Tibial nerve (tissue), 4 donors: Measurements from ENCODE around the gene GNG10. TPM values are rescaled to one million over a fixed set of nuclear protein-coding genes. Genes with fewer than 3 reads are reported as not detected.

Experiments
- DNase-seq, 2 donors: peaks; one replicate each; pipeline ENCODE4 v3.0.0-alpha.2; 2019; ENCODE audit warnings: low spot score in 2 of 2
- H3K27ac ChIP-seq, 4 donors: fragments of 200-600 bp; sonication (generic) in 3 of 4; one replicate each; pipeline ENCODE4 v1.5.1; 2017 to 2019; ENCODE audit warnings: mild to moderate bottlenecking in 1 of 4
- H3K27me3 ChIP-seq, 2 donors: fragments of 200-600 bp; sonication (generic) in 1 of 2; one replicate each; pipeline versions ENCODE4 v1.5.1 to v1.6.0; 2017 to 2019
- H3K36me3 ChIP-seq, 3 donors: fragments of 200-600 bp; sonication (generic); one replicate each; pipeline ENCODE4 v1.5.1; 2018 to 2019
- H3K4me1 ChIP-seq, 4 donors: fragments of 200-600 bp; sonication (generic) in 3 of 4; one replicate each; pipeline ENCODE4 v1.5.1; 2017 to 2019
- H3K4me3 ChIP-seq, 4 donors: fragments of 200-600 bp; sonication (generic) in 3 of 4; one replicate each; pipeline ENCODE4 v1.5.1; 2017 to 2019; ENCODE audit warnings: mild to moderate bottlenecking in 1 of 4, moderate library complexity in 1 of 4
- H3K9me3 ChIP-seq, 4 donors: fragments of 200-600 bp; sonication (generic) in 3 of 4; one replicate each; pipeline ENCODE4 v1.5.1; 2017 to 2019
- CTCF ChIP-seq, 5 experiments: fragments of 200-600 bp in 3 of 5; fragments of 450-650 bp in 2 of 5; sonication (generic) in 3 of 5; IDR thresholded peaks; one replicate each; pipeline ENCODE4 v1.5.1; 2016 to 2019; ENCODE audit warnings: antibody characterized with exemption in 5 of 5, mild to moderate bottlenecking in 3 of 5, moderate library complexity in 2 of 5
- EP300 ChIP-seq, 2 donors: sonication (generic); formaldehyde crosslinking; IDR thresholded peaks; one replicate each; pipeline ENCODE4 v1.6.1; 2017; ENCODE audit warnings: antibody characterized with exemption in 2 of 2, mild to moderate bottlenecking in 1 of 2
- POLR2A ChIP-seq, 2 donors: fragments of 450-650 bp; IDR thresholded peaks; one replicate each; pipeline ENCODE4 v1.6.1; 2017; ENCODE audit warnings: antibody characterized with exemption in 2 of 2, mild to moderate bottlenecking in 2 of 2, moderate library complexity in 2 of 2
- WGBS, 2 donors: methylation state at CpG; one replicate each; pipeline ENCODE4 v1.1.5; 2018; 5-methylcytosine and 5-hydroxymethylcytosine counted together
- total RNA-seq, 4 donors: library from RNA; depleted of rRNA; stranded (reverse); fragments of >200 nt; gene quantifications; one replicate each; pipeline ENCODE4 v1.1.0, GENCODE V29; 2016

Gene GNG10
- total RNA-seq, 4 donors from 2014 or later = 41.8 to 70.2 (median 51.0) TPM

GRCh38 chr9:111622626-111623025 is 38.8 kb upstream of the GNG10 start:
- peak in 1 of 2 donors; percentile 40 for DNase-seq

DNA sequence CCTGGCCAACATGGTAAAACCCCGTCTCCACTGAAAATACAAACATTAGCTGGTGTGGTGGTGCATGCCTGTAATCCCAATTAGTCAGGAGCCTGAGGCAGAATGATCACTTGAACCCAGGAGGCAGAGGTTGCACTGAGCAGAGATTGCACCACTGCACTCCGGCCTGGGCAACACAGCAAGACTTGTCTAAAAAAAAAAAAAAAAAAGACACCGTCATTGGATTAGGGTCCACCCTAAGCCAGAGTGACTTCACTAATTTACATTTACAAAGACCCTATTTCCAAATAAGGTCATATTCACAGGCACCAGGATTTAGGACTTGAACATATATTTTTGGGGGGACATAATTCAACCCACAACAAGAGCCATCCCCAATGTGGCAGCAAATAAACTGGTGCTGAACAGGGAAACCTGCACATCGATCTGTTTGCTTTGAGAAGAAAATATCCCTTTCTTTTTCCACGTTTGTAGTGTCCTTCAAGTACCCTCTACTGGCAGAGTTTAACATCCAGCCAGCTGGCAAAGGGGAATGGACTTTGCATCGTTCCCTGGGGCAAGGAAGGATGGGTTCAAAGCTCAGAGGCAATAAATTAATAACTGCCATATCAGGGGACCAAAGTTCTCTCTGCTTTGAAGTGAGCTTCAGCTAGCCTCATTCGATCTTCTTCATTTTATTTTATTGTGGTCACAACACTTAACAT is 34.0 kb upstream of the GNG10 start:
- WGBS, 2 donors = 60 to 62% methylated on average over 7 of the region's 7 CpGs
- peaks cover 0 to 16% (median 6%) of the 10 kb centered on the region in 4 donors for H3K4me1 ChIP-seq
- no peak for TF ChIP-seq EP300 (IDR thresholded peaks at IDR 0.05)
- no peak for TF ChIP-seq CTCF (IDR thresholded peaks at IDR 0.05)
- TF ChIP-seq POLR2A (IDR thresholded peaks at IDR 0.05) = no peak
- H3K27ac ChIP-seq = no peak overlapping the region
- H3K9me3 ChIP-seq = no peaks in the 10 kb centered on the region
- H3K36me3 ChIP-seq = no peaks in the 10 kb centered on the region
- no peak for DNase-seq
- no peak overlapping the region for H3K4me3 ChIP-seq
- no peaks in the 10 kb centered on the region for H3K27me3 ChIP-seq

More at GRCh38 chr9:111622626-111623025, 38.8 kb upstream of the GNG10 start:
- WGBS, 2 donors = 55 to 56% methylated on average over 3 of the region's 3 CpGs
- Histone ChIP-seq H3K27ac (peak overlapping the region in 2 of 4 donors; percentile 32 to 72), H3K27me3 (no peaks in the 10 kb centered on the region), H3K9me3 (no peaks in the 10 kb centered on the region), H3K4me1 (peaks cover 0 to 12% (median 2%) of the 10 kb centered on the region in 4 donors), H3K36me3 (no peaks in the 10 kb centered on the region), H3K4me3 (no peak overlapping the region)
- peak in 1 of 2 donors; percentile 62 for TF ChIP-seq EP300 (IDR thresholded peaks at IDR 0.05)
- TF ChIP-seq CTCF (IDR thresholded peaks at IDR 0.05) = no peak
- TF ChIP-seq POLR2A (IDR thresholded peaks at IDR 0.05) = no peak

GRCh38 chr9:111628411-111628810 is 33.0 kb upstream of the GNG10 start:
- Histone ChIP-seq H3K27me3 (no peaks in the 10 kb centered on the region), H3K27ac (no peak overlapping the region), H3K4me1 (peaks cover 0 to 21% (median 13%) of the 10 kb centered on the region in 4 donors), H3K36me3 (no peaks in the 10 kb centered on the region), H3K4me3 (no peak overlapping the region), H3K9me3 (no peaks in the 10 kb centered on the region)
- TF ChIP-seq EP300 (IDR thresholded peaks at IDR 0.05) (no peak), POLR2A (IDR thresholded peaks at IDR 0.05) (no peak), CTCF (IDR thresholded peaks at IDR 0.05) (no peak)
- no peak for DNase-seq
- WGBS, 2 donors = 93 to 95% methylated on average over 7 of the region's 7 CpGs

- H3K4me3 ChIP-seq = peak overlapping the region; percentile 74 to 98 (median 93)
- 9 to 10% methylated on average over 17 of the region's 17 CpGs for WGBS, 2 donors
- no peak for DNase-seq
- no peaks in the 10 kb centered on the region for H3K9me3 ChIP-seq
- peak overlapping the region in 3 of 4 donors; percentile 60 to 89 (median 88) for H3K27ac ChIP-seq
- no peaks in the 10 kb centered on the region for H3K36me3 ChIP-seq
- peaks cover 0 to 40% (median 15%) of the 10 kb centered on the region in 4 donors for H3K4me1 ChIP-seq
- no peaks in the 10 kb centered on the region for H3K27me3 ChIP-seq
- TF ChIP-seq CTCF (IDR thresholded peaks at IDR 0.05) (no peak), POLR2A (IDR thresholded peaks at IDR 0.05) (no peak)
Observed at GRCh38 chr9:111630182-111630963, 31.0 kb upstream of the GNG10 start.

DNA sequence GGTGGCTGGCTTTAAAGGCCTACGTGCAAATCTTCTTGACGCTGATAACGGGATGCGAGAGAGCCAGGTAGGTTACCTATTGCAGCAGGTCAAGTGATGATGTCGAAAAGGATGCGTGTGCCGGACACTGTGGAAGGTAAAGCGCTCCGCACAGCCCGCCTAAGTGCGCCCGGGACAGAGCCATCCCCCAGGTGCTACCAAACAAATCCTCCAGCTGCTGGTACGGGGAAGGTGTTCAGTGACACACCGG is 30.5 kb upstream of the GNG10 start:
- Histone ChIP-seq H3K36me3 (no peaks in the 10 kb centered on the region), H3K27ac (peak overlapping the region in 3 of 4 donors; percentile 60 to 89 (median 88)), H3K4me1 (peaks cover 0 to 45% (median 18%) of the 10 kb centered on the region in 4 donors), H3K27me3 (no peaks in the 10 kb centered on the region), H3K9me3 (no peaks in the 10 kb centered on the region), H3K4me3 (peak overlapping the region; percentile 74 to 98 (median 93))
- no peak for TF ChIP-seq EP300 (IDR thresholded peaks at IDR 0.05)
- no peak for TF ChIP-seq CTCF (IDR thresholded peaks at IDR 0.05)
- no peak for TF ChIP-seq POLR2A (IDR thresholded peaks at IDR 0.05)
- no peak for DNase-seq
- 0 to 1% methylated on average over 14 of the region's 14 CpGs for WGBS, 2 donors
